Myocyte (in vitro differentiated cells): ENCODE measurements around the gene ARHGEF17. TPM values are rescaled to one million over a fixed set of nuclear protein-coding genes. Genes with fewer than 3 reads are reported as not detected.

Experiments used
- DNase-seq: peaks from one replicate; pipeline ENCODE4 v3.0.0-alpha.2; 2012; ENCODE audit warnings: low read depth
- total RNA-seq: library from RNA; depleted of rRNA; stranded (reverse); fragments of >200 nt; gene quantifications from 2 replicates; pipeline ENCODE4 v1.2.3, GENCODE V29; 2014

Gene ARHGEF17
- total RNA-seq, 1 donor from 2014 or later = 38.0 TPM

GRCh38 chr11:73376803-73377629 lies 68.9 kb downstream of the ARHGEF17 start:
- peak; percentile 59 for DNase-seq

GRCh38 chr11:73379189-73379880 lies 71.3 kb downstream of the ARHGEF17 start:
- DNase-seq = no peak

GRCh38 chr11:73380331-73380730 lies 72.3 kb downstream of the ARHGEF17 start:
- no peak for DNase-seq

- DNase-seq = no peak
Measured at GRCh38 chr11:73380897-73381410, 72.9 kb downstream of the ARHGEF17 start.

GRCh38 chr11:73381589-73381988 lies 73.5 kb downstream of the ARHGEF17 start:
- peak; percentile 41 for DNase-seq

- no peak for DNase-seq
Measured at GRCh38 chr11:73382183-73382582, 74.1 kb downstream of the ARHGEF17 start.

- DNase-seq = no peak
Measured at GRCh38 chr11:73382747-73383146, 74.7 kb downstream of the ARHGEF17 start.

- DNase-seq = no peak
Measured at GRCh38 chr11:73383249-73384124, 75.4 kb downstream of the ARHGEF17 start.

GRCh38 chr11:73384125-73384441 lies 76.0 kb downstream of the ARHGEF17 start:
- no peak for DNase-seq

- no peak for DNase-seq
Measured at GRCh38 chr11:73384531-73384871, 76.4 kb downstream of the ARHGEF17 start.

- no peak for DNase-seq
Measured at GRCh38 chr11:73384872-73385689, 77.0 kb downstream of the ARHGEF17 start.

- no peak for DNase-seq
Measured at GRCh38 chr11:73386016-73386415, 77.9 kb downstream of the ARHGEF17 start.

GRCh38 chr11:73386546-73386945 lies 78.5 kb downstream of the ARHGEF17 start:
- DNase-seq = no peak

GRCh38 chr11:73387594-73388264 lies 79.7 kb downstream of the ARHGEF17 start:
- no peak for DNase-seq

- no peak for DNase-seq
Measured at GRCh38 chr11:73388265-73389133, 80.4 kb downstream of the ARHGEF17 start.

GRCh38 chr11:73389134-73389525 lies 81.1 kb downstream of the ARHGEF17 start:
- DNase-seq = no peak

GRCh38 chr11:73389916-73390315 lies 81.8 kb downstream of the ARHGEF17 start:
- DNase-seq = no peak

- DNase-seq = no peak
Measured at GRCh38 chr11:73390601-73391565, 82.8 kb downstream of the ARHGEF17 start.
